Karpas-422 (cell line): ENCODE results near the gene PRG3. TPM values are rescaled to one million over a fixed set of nuclear protein-coding genes. Genes with fewer than 3 reads are reported as not detected.

Source experiments
- DNase-seq: peaks from one replicate; pipeline ENCODE4 v3.0.0-alpha.2; 2015
- H2AFZ ChIP-seq: fragments of 200-600 bp; sonication (generic); 2 replicates; pipeline ENCODE4 v1.6.1; 2014; ENCODE audit warnings: antibody characterized with exemption, low read length, mixed read lengths
- H3K27ac ChIP-seq: fragments of 200-600 bp; sonication (generic); 2 replicates; pipeline ENCODE4 v1.5.1; 2014; ENCODE audit warnings: mild to moderate bottlenecking, low read length, moderate library complexity
- H3K27me3 ChIP-seq: fragments of 200-600 bp; sonication (generic); 2 replicates; pipeline ENCODE4 v1.6.1; 2014; ENCODE audit warnings: low read length, mixed read lengths
- H3K36me3 ChIP-seq: fragments of 200-600 bp; sonication (generic); 2 replicates; pipeline ENCODE4 v1.6.1; 2014; ENCODE audit warnings: low read length, mixed read lengths; ENCODE audit not compliant: insufficient read depth
- H3K4me1 ChIP-seq: fragments of 200-600 bp; sonication (generic); 2 replicates; pipeline ENCODE4 v1.6.1; 2014; ENCODE audit warnings: mild to moderate bottlenecking, low read length, mixed read lengths
- H3K4me2 ChIP-seq: fragments of 200-600 bp; sonication (generic); 2 replicates; pipeline ENCODE4 v1.6.1; 2014; ENCODE audit warnings: low read length, low read depth, mild to moderate bottlenecking; ENCODE audit not compliant: poor library complexity, severe bottlenecking
- H3K4me3 ChIP-seq: fragments of 200-600 bp; sonication (generic); 2 replicates; pipeline ENCODE4 v1.5.1; 2014; ENCODE audit warnings: mild to moderate bottlenecking, antibody characterized with exemption, low read length, mixed read lengths
- H3K79me2 ChIP-seq: fragments of 200-600 bp; sonication (generic); 2 replicates; pipeline ENCODE4 v1.6.1; 2014; ENCODE audit warnings: mild to moderate bottlenecking, low read length, mixed read lengths
- H3K9ac ChIP-seq: fragments of 200-600 bp; sonication (generic); 2 replicates; pipeline ENCODE4 v1.6.0; 2014; ENCODE audit warnings: low read length
- H3K9me2 ChIP-seq: fragments of 200-600 bp; sonication (generic), shearing (Covaris generic); replicated peaks from 2 replicates; pipeline ENCODE4 v1.6.0; 2014; ENCODE audit warnings: mild to moderate bottlenecking, low read length, moderate library complexity; ENCODE audit not compliant: insufficient read depth
- H3K9me3 ChIP-seq: fragments of 300-700, 200-600 bp; sonication (generic); 2 replicates; pipeline ENCODE4 v1.6.1; 2014; ENCODE audit warnings: low read length, mixed read lengths
- H4K20me1 ChIP-seq: fragments of 200-600 bp; sonication (generic); 2 replicates; pipeline ENCODE4 v1.6.1; 2014; ENCODE audit warnings: mild to moderate bottlenecking, antibody characterized with exemption, low read length, low read depth; ENCODE audit not compliant: insufficient read depth
- total RNA-seq: library from RNA; depleted of rRNA; stranded (reverse); fragments of >200 nt; shearing (Covaris generic); gene quantifications from 2 replicates; pipeline ENCODE4 v1.2.3, GENCODE V29; 2014; ENCODE audit warnings: low replicate concordance

The PRG3 gene
- total RNA-seq, 1 experiment from 2014 or later = not detected

DNA sequence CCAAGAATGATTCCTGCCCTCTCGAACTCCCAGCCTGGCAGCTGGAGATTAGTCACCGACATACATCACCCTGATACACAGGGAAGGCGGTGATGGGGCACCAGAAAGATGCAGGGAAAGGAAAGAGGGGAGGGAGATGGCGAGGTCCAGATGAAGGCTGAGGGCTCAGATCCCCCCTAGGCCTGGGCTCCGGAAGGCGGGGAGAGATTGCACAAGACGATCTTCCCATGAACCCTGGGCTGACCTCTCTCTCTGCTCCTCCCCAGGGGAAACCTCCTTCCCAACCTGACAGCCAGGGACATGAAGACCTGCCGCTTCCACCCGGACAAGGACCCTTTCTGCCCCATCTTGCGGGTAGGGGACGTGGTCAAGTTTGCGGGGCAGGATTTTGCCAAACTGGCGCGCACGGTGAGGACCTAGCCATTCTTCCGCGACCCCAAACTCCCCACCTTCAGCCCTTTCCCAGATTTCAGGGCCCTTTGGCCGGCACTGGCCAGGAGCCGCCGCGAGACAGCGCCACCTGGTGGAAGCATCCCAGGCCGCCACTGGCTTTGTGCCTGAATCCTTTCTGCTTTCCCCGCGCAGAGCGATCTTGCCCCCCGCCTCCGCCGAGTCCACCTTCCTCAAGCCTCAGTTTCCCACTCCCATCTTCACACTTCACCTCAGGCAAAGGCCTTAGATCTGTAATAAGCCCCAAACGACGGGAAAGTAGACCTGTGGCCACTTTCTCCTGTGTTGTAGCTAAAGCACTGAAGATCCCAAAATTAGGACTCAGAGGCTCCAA is 31.3 kb downstream of the PRG3 start:
- H3K4me2 ChIP-seq = no peak overlapping the region
- no peak overlapping the region for H3K4me3 ChIP-seq
- H3K36me3 ChIP-seq = no peaks in the 10 kb centered on the region
- no peaks in the 10 kb centered on the region for H3K9me2 ChIP-seq
- H3K4me1 ChIP-seq = 0 out of 2 replicates have a peak, but pooled peaks cover 2% of the 10 kb centered on the region
- no peak overlapping the region for H2AFZ ChIP-seq
- no peaks in the 10 kb centered on the region for H3K27me3 ChIP-seq
- no peaks in the 10 kb centered on the region for H3K9me3 ChIP-seq
- H4K20me1 ChIP-seq = no peaks in the 10 kb centered on the region
- no peaks in the 10 kb centered on the region for H3K79me2 ChIP-seq
- no peak overlapping the region for H3K27ac ChIP-seq
- peak; percentile 81 for DNase-seq
- H3K9ac ChIP-seq = no peak overlapping the region

- Histone ChIP-seq H4K20me1 (no peaks in the 10 kb centered on the region), H3K36me3 (no peaks in the 10 kb centered on the region), H3K9me3 (no peaks in the 10 kb centered on the region), H3K27ac (no peak overlapping the region), H2AFZ (no peak overlapping the region), H3K27me3 (no peaks in the 10 kb centered on the region), H3K9ac (no peak overlapping the region), H3K4me3 (no peak overlapping the region), H3K79me2 (no peaks in the 10 kb centered on the region), H3K9me2 (no peaks in the 10 kb centered on the region), H3K4me1 (0 out of 2 replicates have a peak, but pooled peaks cover 2% of the 10 kb centered on the region), H3K4me2 (no peak overlapping the region)
- no peak for DNase-seq
Observed at GRCh38 chr11:57348636-57349313, 32.2 kb downstream of the PRG3 start.

- no peak overlapping the region for H3K27ac ChIP-seq
- H3K9me2 ChIP-seq = no peaks in the 10 kb centered on the region
- no peak overlapping the region for H3K4me3 ChIP-seq
- no peaks in the 10 kb centered on the region for H3K79me2 ChIP-seq
- H3K4me1 ChIP-seq = 0 out of 2 replicates have a peak, but pooled peaks cover 2% of the 10 kb centered on the region
- DNase-seq = no peak
- no peak overlapping the region for H3K9ac ChIP-seq
- no peak overlapping the region for H2AFZ ChIP-seq
- no peaks in the 10 kb centered on the region for H4K20me1 ChIP-seq
- no peaks in the 10 kb centered on the region for H3K27me3 ChIP-seq
- no peaks in the 10 kb centered on the region for H3K9me3 ChIP-seq
- no peaks in the 10 kb centered on the region for H3K36me3 ChIP-seq
- H3K4me2 ChIP-seq = no peak overlapping the region
Observed at GRCh38 chr11:57348052-57348451, 32.9 kb downstream of the PRG3 start.

- H3K4me2 ChIP-seq = no peak overlapping the region
- H3K27me3 ChIP-seq = no peaks in the 10 kb centered on the region
- no peaks in the 10 kb centered on the region for H3K9me3 ChIP-seq
- H3K36me3 ChIP-seq = no peaks in the 10 kb centered on the region
- H4K20me1 ChIP-seq = no peaks in the 10 kb centered on the region
- H3K79me2 ChIP-seq = no peaks in the 10 kb centered on the region
- H3K4me3 ChIP-seq = no peak overlapping the region
- no peak overlapping the region for H2AFZ ChIP-seq
- no peak for DNase-seq
- no peak overlapping the region for H3K9ac ChIP-seq
- no peaks in the 10 kb centered on the region for H3K9me2 ChIP-seq
- H3K4me1 ChIP-seq = 0 out of 2 replicates have a peak, but pooled peaks cover 2% of the 10 kb centered on the region
- no peak overlapping the region for H3K27ac ChIP-seq
Observed at GRCh38 chr11:57347336-57347735, 33.6 kb downstream of the PRG3 start.

GRCh38 chr11:57345555-57346211 is 35.3 kb downstream of the PRG3 start:
- Histone ChIP-seq H3K79me2 (no peaks in the 10 kb centered on the region), H2AFZ (peak overlapping the region; percentile 99), H3K4me2 (no peak overlapping the region), H3K9ac (no peak overlapping the region), H3K27me3 (no peaks in the 10 kb centered on the region), H3K9me3 (no peaks in the 10 kb centered on the region), H3K27ac (no peak overlapping the region), H4K20me1 (no peaks in the 10 kb centered on the region), H3K4me1 (0 out of 2 replicates have a peak, but pooled peaks cover 2% of the 10 kb centered on the region), H3K9me2 (no peaks in the 10 kb centered on the region), H3K4me3 (no peak overlapping the region), H3K36me3 (no peaks in the 10 kb centered on the region)
- DNase-seq = peak; percentile 89

- Histone ChIP-seq H3K4me1 (peaks cover 9% of the 10 kb centered on the region), H3K27ac (no peak overlapping the region), H3K9ac (no peak overlapping the region), H4K20me1 (no peaks in the 10 kb centered on the region), H3K79me2 (no peaks in the 10 kb centered on the region), H3K9me2 (no peaks in the 10 kb centered on the region), H3K4me2 (no peak overlapping the region), H3K4me3 (no peak overlapping the region), H3K27me3 (no peaks in the 10 kb centered on the region), H3K36me3 (no peaks in the 10 kb centered on the region), H3K9me3 (no peaks in the 10 kb centered on the region), H2AFZ (no peak overlapping the region)
- DNase-seq = no peak
Observed at GRCh38 chr11:57344826-57345225, 36.1 kb downstream of the PRG3 start.

- no peak overlapping the region for H2AFZ ChIP-seq
- H4K20me1 ChIP-seq = no peaks in the 10 kb centered on the region
- H3K4me1 ChIP-seq = peaks cover 11% of the 10 kb centered on the region
- no peak overlapping the region for H3K27ac ChIP-seq
- no peak for DNase-seq
- H3K4me2 ChIP-seq = no peak overlapping the region
- no peaks in the 10 kb centered on the region for H3K9me2 ChIP-seq
- H3K9me3 ChIP-seq = no peaks in the 10 kb centered on the region
- H3K36me3 ChIP-seq = no peaks in the 10 kb centered on the region
- H3K79me2 ChIP-seq = no peaks in the 10 kb centered on the region
- H3K27me3 ChIP-seq = no peaks in the 10 kb centered on the region
- no peak overlapping the region for H3K4me3 ChIP-seq
- H3K9ac ChIP-seq = no peak overlapping the region
Observed at GRCh38 chr11:57343825-57344224, 37.1 kb downstream of the PRG3 start.

DNA sequence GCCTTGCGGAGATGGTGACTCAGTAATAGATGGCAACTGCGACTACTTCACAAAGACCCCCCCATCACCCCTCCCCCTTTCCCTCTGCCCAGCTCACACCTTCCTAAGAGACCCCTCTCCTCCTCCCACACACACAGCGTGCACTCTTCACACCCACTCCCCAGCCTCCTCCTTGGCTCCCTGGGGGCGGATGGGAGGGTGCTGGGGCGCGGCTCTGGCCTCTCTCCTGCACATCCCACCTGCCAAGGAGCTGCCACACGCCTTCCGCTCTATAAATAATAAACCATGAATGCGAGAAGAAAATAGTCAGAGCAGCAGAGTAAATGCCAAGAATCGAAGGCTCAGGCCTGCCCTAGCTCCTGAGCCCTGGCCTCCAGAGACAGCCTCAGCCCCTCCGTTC is 38.2 kb downstream of the PRG3 start:
- H3K4me1 ChIP-seq = peaks cover 11% of the 10 kb centered on the region
- no peaks in the 10 kb centered on the region for H4K20me1 ChIP-seq
- no peak overlapping the region for H2AFZ ChIP-seq
- H3K9me2 ChIP-seq = no peaks in the 10 kb centered on the region
- H3K9ac ChIP-seq = no peak overlapping the region
- H3K9me3 ChIP-seq = no peaks in the 10 kb centered on the region
- H3K27ac ChIP-seq = no peak overlapping the region
- H3K79me2 ChIP-seq = no peaks in the 10 kb centered on the region
- no peaks in the 10 kb centered on the region for H3K36me3 ChIP-seq
- no peak for DNase-seq
- no peak overlapping the region for H3K4me2 ChIP-seq
- no peak overlapping the region for H3K4me3 ChIP-seq
- H3K27me3 ChIP-seq = no peaks in the 10 kb centered on the region
